HG03135 (cell line): ENCODE data around the gene IREB2.
A peak's percentile ranks its signal among the peaks of the same experiment; 100 is the strongest.
"Not testable (repeated sequence)": the region's sequence is repeated elsewhere in the genome, so short reads cannot be mapped to it uniquely, and the experiment has no call there.

Experiments
- ATAC-seq: cut with Tn5 transposase; IDR thresholded peaks from one replicate; pipeline ENCODE4 v1.9.1; 2021; ENCODE audit warnings: mild to moderate bottlenecking, moderate library complexity; ENCODE audit not compliant: unreplicated experiment

The IREB2 gene

GRCh38 chr15:78461171-78461888 is 23.3 kb downstream of the IREB2 start:
- ATAC-seq, result no peak

DNA sequence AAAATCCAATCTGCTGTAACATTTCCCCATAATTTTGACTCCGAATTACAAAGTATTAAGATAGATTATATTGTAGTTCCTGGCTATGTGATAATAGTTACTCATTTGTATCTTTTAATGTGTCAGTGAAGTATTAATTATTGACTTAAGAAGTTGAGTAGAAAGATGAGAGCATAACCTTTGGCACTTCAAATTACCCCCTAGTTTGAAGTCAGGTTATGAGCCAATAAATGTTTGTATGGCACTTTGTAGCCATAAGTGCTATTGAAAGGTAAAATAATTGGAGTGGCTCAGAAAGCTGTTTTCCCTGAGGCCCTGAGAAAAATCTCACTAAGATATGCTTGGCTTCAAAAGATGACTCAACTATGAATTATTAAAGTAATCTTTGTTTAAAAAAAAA is 31.0 kb downstream of the IREB2 start:
- no peak for ATAC-seq

DNA sequence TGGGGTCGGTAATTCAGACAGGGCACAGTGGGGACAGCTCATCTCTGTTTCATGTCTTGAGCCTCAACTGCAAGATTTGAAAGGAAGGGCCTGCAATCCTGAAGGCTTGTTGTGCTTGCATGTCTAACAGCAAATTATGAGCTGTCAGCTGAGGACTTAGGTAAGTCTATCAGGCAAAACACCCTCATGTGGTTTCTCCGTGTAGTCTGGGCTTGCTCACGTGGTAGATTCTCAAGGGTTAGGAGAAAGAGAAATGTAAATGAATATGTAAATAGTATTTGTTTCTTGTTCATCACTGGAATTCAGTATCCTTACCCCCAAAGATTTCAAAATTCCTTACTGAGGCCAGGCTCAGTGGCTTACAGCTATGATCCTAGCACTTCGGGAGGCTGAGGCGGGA is 39.3 kb downstream of the IREB2 start:
- no peak for ATAC-seq

DNA sequence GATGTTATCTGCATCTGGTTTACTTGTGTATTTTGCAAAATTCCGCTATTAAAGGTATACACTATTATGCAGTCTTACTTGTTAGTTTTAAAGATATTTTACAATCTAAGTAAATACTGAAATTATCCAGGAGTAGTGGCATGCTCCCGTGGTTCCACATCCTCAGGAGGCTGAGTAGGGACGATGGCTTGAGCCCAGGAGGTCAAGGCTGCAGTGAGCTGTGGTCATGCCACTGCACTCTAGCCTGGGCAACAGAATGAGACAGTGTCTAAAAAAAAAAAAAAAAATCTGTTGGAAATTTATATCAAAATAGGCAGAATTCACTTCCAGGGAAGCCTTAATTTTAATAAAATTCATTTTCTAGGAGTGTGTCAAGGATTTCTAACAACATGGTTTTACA is 41.6 kb downstream of the IREB2 start:
- ATAC-seq, result no peak

DNA sequence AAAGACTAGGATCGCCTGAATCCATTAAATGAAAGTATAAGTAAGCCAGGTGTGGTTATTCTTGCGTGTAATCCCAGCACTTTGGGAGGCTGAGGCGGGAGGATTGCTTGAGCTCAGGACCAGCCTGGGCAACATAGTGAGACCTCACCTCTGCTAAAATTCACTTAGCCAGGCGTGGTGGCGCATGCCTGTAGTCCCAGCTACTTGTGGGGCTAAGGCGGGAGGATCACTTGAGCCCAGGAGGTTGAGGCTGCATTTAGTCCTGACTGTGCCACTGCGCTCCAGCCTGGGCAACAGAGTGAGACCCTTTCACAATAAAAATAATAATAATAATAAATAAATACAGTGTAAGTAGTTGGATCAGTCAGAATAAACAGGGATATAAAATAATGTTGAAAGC is 43.9 kb downstream of the IREB2 start:
- ATAC-seq, result no peak

DNA sequence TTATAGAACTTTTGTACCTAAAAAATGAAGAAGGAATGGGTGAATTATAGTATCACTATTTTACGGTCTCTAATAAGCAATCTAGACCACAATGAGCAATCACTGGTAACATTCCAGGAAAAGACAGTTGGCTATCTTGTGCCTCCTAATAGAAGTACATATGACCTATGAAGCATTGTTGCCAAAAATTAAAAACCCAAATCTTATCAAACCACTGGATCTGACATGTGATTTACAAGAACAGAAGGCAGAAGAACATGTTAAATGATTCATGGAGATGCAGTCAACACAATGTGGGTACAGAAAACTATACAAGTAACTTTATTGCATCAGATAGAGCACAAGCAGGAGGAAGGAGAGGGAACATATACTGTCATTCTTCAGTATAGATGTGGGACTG is 54.9 kb downstream of the IREB2 start:
- ATAC-seq, result no peak

DNA sequence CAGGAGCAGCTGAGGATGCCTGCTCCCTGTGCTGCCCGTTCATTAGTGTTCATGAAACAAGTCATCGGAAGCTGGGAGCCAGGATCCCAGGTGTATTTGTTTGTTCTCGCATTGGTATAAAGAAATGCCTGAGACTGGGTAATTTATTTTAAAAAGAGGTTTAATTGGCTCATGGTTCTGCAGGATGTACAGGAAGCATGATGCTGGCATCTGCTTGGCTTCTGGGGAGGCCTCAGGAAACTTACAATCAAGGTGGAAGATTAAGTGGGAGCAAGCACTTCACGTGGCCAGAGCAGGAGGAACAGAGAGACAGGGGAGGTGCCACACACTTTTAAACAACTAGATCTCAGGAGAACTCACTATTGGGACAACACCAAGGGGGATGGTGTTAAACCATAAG is 63.8 kb downstream of the IREB2 start:
- no peak for ATAC-seq

GRCh38 chr15:78502641-78503040 is 64.6 kb downstream of the IREB2 start:
- ATAC-seq, result no peak

DNA sequence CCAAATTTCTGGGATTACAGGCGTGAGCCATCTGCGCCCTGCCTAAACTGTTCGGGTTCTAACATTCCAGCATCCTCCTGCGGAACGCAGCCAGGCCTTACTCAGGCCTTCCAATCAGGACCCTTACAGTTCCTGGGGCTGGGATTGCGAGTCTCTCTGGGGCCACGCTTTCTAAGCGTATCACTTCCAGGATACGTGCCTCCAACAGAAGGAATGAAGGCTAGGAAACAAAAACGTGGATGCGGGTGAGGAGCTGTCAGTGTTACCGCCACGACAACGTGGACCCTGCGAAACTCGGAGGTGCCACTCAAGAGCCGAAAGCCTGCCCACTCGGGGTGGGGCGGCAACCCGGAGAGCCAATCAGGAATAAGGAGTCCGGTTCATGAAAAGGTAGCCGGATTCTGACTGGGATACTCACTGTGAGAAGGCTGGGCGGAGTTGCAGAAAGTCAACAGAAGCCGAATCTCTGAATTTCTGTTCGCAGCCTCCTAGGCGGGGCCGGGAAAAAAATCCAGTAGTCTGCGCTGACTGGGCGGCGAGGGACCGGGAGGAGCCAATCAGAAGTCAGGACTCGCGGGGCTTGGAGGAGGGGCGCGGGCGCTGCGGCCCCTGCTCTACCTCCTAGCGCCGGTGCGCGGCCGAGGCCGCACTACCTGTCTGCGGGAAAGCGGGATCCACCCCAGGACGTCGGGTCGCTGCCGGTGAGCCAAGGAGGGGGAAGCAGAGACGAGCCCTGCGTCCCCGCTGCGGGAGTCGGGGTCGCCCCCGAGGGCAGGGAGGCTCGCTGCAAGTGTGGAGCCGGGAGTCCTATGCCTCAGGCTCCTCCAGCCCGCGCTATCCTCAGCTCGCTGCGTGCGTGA is 69.2 kb downstream of the IREB2 start, which contains the start of gene HYKK:
Gene HYKK (plus strand): TSS at position 607 of the 860 bp plus-strand sequence. CDS start 5,512 bp downstream, outside the sequence.
- peak; percentile 72 for ATAC-seq

- peak; percentile 31 for ATAC-seq
These were observed 69.8 kb downstream of the IREB2 start for GRCh38 chr15:78507831-78508160.

- no peak for ATAC-seq
These were observed 70.3 kb downstream of the IREB2 start for GRCh38 chr15:78508272-78508671.

DNA sequence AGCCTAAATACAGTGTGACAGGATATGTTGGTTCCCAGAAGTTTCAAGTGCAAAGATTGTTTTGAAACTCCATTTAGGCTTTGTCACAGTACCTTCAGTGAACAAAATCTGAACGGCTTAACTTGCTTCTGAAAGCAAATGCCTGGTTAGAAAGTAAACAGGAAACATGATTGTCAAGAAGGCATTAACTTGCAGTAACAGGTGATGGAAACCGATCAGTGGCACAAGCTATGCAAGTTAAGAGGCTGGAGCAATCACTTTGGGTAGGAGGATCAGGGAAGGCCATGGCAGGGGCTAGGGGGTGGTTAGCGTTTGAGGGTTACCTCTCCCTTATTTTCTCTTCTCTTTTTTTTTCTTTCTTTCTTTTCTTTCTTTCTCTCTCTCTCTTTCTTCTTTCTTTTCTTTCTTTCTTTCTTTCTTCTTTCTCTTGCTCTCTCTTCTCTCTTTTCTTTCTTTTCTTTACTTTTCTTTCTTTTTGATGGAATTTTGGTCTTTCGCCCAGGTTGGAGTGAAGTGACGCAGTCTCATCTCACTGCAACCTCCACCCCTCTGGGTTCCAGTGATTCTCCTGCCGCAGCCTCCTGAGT is 71.8 kb downstream of the IREB2 start:
- ATAC-seq, result no peak

DNA sequence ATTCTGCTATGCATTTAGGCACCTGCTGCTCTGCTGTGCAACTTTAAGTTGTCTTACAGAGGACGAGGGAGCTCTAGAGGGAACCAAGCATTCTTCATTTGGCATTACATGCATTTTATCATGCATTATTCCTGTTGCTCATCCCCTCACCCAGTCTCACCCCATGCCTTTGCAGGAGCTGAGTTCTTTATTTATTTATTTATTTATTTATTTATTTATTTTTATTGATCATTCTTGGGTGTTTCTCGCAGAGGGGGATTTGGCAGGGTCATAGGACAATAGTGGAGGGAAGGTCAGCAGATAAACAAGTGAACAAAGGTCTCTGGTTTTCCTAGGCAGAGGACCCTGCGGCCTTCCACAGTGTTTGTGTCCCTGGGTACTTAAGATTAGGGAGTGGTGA is 82.0 kb downstream of the IREB2 start:
- not testable (repeated sequence) for ATAC-seq

- no peak for ATAC-seq
These were observed 86.2 kb downstream of the IREB2 start for GRCh38 chr15:78524230-78524629.

- ATAC-seq, result no peak
These were observed 89.3 kb downstream of the IREB2 start for GRCh38 chr15:78527325-78527724.

DNA sequence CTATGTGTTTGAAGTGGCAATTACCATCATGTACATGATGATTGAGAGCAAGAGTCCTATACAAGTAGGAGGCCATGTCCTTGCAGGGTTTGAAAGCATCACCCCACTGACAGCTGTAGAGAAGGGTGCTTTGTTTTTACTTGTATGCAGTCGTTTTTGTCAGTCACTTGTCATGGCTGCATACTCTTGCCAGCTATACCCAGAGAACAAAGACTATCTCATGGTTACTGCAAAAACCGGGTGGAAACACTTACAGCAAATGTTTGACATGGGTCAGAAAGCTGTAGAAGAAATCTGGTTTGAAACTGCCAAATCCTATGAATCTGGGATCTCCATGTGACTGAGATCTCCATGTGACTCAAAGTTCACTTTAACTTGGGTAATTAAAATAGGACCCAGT is 95.3 kb downstream of the IREB2 start:
- no peak for ATAC-seq

DNA sequence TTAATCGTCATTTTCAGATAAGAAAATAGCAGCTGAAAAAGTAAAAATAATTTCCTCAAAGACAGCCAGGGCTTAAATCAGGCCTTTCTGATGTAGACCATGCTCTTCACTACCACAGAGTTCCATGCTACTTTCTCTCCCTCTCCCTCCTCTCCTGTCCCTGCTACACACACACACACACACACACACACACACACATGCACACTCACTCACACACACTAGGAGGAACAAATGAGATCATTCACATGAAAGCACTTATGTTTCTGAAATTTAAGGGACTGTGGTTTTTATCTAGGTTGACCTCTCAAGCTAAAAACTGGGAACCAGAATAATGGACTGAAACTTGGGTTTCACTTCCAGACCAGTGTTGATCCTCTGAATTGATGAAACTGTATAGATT is 98.1 kb downstream of the IREB2 start:
- no peak for ATAC-seq

DNA sequence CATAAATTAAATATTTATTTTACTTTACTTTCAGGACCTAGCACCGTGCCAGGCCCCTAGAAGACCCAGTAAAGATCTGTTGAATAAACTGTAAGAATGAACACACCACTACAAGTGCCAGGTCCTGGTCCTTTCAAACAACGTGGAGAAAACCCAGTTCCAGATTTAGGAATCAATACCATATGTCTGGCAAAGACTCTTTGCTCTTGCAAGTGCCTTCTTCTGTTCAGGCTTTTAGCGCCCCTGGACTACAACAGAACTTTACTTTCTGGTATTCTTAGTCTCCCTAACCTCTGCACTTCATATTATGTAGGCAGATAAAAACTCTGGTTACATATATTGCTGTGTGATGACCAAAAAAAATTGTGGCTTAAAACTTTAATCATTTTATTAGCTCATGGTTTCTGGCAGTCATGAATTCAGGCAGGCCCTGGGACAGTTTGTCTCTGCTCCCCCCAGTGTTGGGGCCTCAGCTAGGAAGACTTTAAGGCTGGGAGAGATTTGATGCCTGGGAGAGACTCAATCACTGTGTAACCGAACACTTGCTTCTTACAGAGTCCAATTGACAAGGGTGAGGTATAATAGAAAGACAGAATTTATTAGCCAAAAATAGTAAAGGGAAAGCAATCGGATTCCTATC is 99.4 kb downstream of the IREB2 start:
- ATAC-seq, result no peak

DNA sequence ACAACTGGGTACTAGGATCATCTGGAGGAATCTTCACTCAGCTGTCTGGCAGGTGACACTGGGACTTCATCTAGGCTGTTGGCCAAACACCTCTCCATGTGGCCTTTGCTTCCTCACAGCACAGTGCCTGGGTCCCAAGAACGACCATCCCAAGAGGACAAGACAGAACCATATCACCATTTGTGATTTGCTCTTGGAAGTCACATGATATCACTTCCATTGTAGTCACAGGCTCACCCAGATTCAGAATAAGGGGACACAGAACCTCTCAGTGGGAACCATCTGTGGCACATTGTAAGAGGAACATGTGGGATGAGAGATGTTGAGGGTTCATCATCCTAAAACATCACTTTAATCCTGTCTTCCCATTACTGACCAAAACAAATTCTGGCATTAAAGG is 100.3 kb downstream of the IREB2 start:
- no peak for ATAC-seq

- ATAC-seq, result not testable (repeated sequence)
These were observed 101.6 kb downstream of the IREB2 start for GRCh38 chr15:78539464-78540140.
